ENCODE measurements around the gene SETD1B.

SETD1B gene

DNA sequence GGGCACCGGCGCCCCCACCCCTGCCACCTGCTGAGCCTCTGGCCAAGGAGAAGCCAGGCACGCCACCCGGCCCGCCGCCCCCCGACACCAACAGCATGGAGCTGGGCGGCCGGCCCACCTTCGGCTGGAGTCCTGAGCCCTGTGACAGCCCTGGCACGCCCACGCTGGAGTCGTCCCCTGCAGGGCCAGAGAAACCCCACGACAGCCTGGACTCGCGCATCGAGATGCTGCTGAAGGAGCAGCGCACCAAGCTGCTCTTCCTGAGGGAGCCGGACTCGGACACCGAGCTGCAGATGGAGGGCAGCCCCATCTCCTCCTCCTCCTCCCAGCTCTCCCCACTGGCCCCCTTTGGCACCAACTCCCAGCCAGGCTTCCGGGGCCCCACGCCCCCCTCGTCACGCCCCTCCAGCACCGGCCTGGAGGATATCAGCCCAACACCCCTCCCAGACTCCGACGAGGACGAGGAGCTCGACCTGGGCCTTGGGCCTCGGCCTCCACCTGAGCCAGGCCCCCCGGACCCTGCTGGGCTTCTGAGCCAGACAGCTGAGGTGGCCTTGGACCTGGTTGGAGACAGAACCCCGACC, 6.5 kb downstream of the SETD1B start:
- TF ChIP-seq, protein P1, sequence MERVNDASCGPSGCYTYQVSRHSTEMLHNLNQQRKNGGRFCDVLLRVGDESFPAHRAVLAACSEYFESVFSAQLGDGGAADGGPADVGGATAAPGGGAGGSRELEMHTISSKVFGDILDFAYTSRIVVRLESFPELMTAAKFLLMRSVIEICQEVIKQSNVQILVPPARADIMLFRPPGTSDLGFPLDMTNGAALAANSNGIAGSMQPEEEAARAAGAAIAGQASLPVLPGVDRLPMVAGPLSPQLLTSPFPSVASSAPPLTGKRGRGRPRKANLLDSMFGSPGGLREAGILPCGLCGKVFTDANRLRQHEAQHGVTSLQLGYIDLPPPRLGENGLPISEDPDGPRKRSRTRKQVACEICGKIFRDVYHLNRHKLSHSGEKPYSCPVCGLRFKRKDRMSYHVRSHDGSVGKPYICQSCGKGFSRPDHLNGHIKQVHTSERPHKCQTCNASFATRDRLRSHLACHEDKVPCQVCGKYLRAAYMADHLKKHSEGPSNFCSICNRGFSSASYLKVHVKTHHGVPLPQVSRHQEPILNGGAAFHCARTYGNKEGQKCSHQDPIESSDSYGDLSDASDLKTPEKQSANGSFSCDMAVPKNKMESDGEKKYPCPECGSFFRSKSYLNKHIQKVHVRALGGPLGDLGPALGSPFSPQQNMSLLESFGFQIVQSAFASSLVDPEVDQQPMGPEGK (CRISPR knock-in tag; IDR thresholded peaks at IDR 0.05; ENCODE audit: borderline replicate concordance) = no peak
- TF ChIP-seq OSR1 (CRISPR knock-in tag; IDR thresholded peaks at IDR 0.05) (no peak), SNAI2 (CRISPR knock-in tag; IDR thresholded peaks at IDR 0.05) (no peak), ARNTL (CRISPR knock-in tag; IDR thresholded peaks at IDR 0.05; ENCODE audit: borderline replicate concordance, low read depth) (no peak), RARB (CRISPR knock-in tag; IDR thresholded peaks at IDR 0.05) (no peak), TCF4 (CRISPR knock-in tag; IDR thresholded peaks at IDR 0.05; ENCODE audit: borderline replicate concordance) (no peak), CSDC2 (CRISPR knock-in tag; IDR thresholded peaks at IDR 0.05) (no peak), ZC3H10 (CRISPR knock-in tag; IDR thresholded peaks at IDR 0.05) (no peak), ESRRG (CRISPR knock-in tag; IDR thresholded peaks at IDR 0.05) (no peak), ISL1 (CRISPR knock-in tag; IDR thresholded peaks at IDR 0.05) (no peak)
- TF ChIP-seq, protein P2, sequence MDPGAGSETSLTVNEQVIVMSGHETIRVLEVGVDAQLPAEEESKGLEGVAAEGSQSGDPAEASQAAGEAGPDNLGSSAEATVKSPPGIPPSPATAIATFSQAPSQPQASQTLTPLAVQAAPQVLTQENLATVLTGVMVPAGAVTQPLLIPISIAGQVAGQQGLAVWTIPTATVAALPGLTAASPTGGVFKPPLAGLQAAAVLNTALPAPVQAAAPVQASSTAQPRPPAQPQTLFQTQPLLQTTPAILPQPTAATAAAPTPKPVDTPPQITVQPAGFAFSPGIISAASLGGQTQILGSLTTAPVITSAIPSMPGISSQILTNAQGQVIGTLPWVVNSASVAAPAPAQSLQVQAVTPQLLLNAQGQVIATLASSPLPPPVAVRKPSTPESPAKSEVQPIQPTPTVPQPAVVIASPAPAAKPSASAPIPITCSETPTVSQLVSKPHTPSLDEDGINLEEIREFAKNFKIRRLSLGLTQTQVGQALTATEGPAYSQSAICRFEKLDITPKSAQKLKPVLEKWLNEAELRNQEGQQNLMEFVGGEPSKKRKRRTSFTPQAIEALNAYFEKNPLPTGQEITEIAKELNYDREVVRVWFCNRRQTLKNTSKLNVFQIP (CRISPR knock-in tag; IDR thresholded peaks at IDR 0.05; ENCODE audit: borderline replicate concordance, low read depth) = no peak
- TF ChIP-seq, protein P3, sequence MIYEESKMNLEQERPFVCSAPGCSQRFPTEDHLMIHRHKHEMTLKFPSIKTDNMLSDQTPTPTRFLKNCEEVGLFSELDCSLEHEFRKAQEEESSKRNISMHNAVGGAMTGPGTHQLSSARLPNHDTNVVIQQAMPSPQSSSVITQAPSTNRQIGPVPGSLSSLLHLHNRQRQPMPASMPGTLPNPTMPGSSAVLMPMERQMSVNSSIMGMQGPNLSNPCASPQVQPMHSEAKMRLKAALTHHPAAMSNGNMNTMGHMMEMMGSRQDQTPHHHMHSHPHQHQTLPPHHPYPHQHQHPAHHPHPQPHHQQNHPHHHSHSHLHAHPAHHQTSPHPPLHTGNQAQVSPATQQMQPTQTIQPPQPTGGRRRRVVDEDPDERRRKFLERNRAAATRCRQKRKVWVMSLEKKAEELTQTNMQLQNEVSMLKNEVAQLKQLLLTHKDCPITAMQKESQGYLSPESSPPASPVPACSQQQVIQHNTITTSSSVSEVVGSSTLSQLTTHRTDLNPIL (CRISPR knock-in tag; IDR thresholded peaks at IDR 0.05; ENCODE audit: low read depth) = no peak
- ATAC-seq = no peak

DNA sequence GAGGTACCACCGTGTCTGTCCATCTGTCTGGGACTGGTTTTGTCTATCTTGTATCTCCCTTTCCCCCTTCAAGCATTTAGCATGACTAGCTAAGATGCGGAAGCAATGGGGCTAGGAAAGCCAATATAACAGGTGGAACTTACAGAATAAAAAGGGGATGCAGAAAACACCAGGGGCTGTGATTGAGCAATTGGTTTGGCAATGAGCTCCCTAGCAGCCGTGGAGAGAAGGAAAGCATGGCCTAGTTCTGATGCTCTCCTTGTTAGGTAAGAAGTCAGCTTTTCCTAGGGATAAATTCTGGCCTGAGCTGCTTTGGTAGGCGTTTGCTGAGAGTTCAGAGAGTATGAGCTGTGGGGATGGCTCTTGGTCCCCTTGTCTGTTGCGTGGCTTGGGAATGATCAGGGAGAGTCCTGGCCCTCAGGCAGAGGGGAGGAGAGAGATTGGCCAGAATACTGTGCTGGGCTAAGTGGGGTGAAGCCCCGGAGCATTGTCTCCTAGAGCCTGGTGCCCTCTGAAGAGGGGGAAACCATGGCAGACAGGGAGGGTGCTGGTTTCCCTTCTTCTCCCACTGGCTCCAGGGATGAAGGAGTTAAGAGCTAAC, 7.1 kb downstream of the SETD1B start:
- no peak for TF ChIP-seq ZFP3 (CRISPR knock-in tag; IDR thresholded peaks at IDR 0.05)
- no peak for ATAC-seq

DNA sequence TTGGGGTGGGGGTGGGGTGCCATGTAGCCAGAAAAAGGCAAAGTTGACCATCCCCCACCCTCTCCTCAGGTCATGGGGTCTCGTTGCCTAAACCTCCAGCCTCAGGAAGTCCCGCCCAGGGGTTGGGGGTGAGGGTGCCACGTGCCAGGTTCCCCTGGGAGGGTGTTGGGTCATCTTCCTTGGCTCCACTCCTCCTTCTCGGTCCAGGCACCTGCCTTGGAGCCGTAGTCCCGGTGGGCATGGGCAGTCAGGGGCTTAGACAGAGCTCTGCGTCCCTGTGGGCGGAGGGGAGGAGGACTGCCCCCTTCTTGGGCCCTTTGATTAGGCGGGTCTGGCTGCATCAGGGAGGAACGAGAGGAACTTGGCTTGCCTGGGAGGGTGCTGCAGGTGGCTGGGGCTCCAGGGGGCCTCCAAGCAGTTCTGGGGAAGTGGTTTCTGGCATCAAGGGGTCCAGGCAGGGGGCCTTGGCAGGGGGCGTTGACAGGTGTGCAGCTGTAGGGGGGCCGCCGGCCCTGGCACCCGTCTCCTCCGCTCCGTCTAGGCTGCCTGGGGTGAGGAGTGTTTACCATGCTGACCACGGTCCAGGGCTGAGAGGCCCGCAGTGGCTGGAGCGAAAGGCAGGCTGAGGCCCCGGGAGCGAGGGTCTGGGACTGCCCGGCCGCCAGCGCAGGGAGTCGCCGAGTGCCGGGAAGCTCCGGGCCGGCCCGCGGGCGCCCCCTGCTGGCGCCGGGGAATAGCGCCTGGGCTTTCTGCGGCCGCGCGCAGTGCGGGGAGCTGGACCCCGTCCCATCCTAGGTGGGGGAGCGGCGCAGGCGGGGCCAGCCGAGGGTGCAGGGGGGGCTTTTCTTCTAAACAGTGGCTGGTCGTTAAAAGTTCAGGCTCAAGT, 7.9 kb downstream of the SETD1B start:
- peak; percentile 92 for ATAC-seq

DNA sequence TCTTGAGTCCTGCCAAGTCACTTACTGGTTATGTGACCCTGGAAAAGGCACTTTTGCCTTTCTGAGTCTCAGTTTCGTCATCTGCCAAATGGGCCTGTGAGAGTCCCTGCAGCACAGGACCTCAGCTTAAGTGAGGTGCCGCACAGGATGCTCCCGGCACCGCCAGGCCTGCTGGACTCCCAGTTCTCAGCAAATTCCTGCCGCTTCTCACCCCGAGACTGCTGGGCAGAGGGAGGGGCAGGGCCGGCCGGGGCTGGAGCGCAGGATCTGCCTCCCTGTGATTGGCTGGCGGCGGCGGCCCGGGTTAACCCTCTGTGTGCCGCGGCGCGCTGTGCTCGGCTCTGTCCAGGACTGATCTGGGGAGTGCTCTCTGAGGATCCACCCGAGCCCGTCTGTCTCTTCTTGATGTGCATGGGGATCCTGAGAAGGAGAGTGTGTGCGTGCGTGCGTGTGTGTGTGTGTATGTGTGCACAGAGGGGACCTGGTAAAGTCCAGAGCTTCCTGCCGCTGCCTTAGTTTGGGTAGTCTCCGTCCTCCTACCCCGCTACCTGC, 8.6 kb downstream of the SETD1B start:
- peak; percentile 86 for ATAC-seq
- TF ChIP-seq OSR1 (CRISPR knock-in tag; IDR thresholded peaks at IDR 0.05) = no peak
- TF ChIP-seq ZNF8 (CRISPR knock-in tag; IDR thresholded peaks at IDR 0.05) = no peak
- TF ChIP-seq, protein P1 (CRISPR knock-in tag; IDR thresholded peaks at IDR 0.05; ENCODE audit: borderline replicate concordance) = no peak
- TF ChIP-seq, protein P4, sequence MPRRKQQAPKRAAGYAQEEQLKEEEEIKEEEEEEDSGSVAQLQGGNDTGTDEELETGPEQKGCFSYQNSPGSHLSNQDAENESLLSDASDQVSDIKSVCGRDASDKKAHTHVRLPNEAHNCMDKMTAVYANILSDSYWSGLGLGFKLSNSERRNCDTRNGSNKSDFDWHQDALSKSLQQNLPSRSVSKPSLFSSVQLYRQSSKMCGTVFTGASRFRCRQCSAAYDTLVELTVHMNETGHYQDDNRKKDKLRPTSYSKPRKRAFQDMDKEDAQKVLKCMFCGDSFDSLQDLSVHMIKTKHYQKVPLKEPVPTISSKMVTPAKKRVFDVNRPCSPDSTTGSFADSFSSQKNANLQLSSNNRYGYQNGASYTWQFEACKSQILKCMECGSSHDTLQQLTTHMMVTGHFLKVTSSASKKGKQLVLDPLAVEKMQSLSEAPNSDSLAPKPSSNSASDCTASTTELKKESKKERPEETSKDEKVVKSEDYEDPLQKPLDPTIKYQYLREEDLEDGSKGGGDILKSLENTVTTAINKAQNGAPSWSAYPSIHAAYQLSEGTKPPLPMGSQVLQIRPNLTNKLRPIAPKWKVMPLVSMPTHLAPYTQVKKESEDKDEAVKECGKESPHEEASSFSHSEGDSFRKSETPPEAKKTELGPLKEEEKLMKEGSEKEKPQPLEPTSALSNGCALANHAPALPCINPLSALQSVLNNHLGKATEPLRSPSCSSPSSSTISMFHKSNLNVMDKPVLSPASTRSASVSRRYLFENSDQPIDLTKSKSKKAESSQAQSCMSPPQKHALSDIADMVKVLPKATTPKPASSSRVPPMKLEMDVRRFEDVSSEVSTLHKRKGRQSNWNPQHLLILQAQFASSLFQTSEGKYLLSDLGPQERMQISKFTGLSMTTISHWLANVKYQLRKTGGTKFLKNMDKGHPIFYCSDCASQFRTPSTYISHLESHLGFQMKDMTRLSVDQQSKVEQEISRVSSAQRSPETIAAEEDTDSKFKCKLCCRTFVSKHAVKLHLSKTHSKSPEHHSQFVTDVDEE (CRISPR knock-in tag; IDR thresholded peaks at IDR 0.05) = peak; percentile 44; the same call in 1 of the 2 replicates
- TF ChIP-seq, protein P2 (CRISPR knock-in tag; IDR thresholded peaks at IDR 0.05; ENCODE audit: borderline replicate concordance, low read depth) = peak; percentile 49; the same call in 1 of the 2 replicates
- TF ChIP-seq ZNF565 (CRISPR knock-in tag; conservative IDR thresholded peaks at IDR 0.05; ENCODE audit: low read depth) = no peak

More for the DNA sequence above, 7.9 kb downstream of the SETD1B start:
- no peak for TF ChIP-seq RARB (CRISPR knock-in tag; IDR thresholded peaks at IDR 0.05)
- no peak for TF ChIP-seq PPARA (CRISPR knock-in tag; IDR thresholded peaks at IDR 0.05; ENCODE audit: borderline replicate concordance)
- no peak for TF ChIP-seq ZFP30 (CRISPR knock-in tag; IDR thresholded peaks at IDR 0.05)
- no peak for TF ChIP-seq ZC3H10 (CRISPR knock-in tag; IDR thresholded peaks at IDR 0.05)
- no peak for TF ChIP-seq ZNF565 (CRISPR knock-in tag; conservative IDR thresholded peaks at IDR 0.05; ENCODE audit: low read depth)
- TF ChIP-seq SNAI2 (CRISPR knock-in tag; IDR thresholded peaks at IDR 0.05) = no peak
- TF ChIP-seq ZFP3 (CRISPR knock-in tag; IDR thresholded peaks at IDR 0.05) = no peak
- no peak for TF ChIP-seq ZNF70 (CRISPR knock-in tag; IDR thresholded peaks at IDR 0.05)
- TF ChIP-seq, protein P5, sequence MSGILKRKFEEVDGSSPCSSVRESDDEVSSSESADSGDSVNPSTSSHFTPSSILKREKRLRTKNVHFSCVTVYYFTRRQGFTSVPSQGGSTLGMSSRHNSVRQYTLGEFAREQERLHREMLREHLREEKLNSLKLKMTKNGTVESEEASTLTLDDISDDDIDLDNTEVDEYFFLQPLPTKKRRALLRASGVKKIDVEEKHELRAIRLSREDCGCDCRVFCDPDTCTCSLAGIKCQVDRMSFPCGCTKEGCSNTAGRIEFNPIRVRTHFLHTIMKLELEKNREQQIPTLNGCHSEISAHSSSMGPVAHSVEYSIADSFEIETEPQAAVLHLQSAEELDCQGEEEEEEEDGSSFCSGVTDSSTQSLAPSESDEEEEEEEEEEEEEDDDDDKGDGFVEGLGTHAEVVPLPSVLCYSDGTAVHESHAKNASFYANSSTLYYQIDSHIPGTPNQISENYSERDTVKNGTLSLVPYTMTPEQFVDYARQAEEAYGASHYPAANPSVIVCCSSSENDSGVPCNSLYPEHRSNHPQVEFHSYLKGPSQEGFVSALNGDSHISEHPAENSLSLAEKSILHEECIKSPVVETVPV (CRISPR knock-in tag; IDR thresholded peaks at IDR 0.05) = no peak
- no peak for TF ChIP-seq ESRRG (CRISPR knock-in tag; IDR thresholded peaks at IDR 0.05)
- no peak for TF ChIP-seq TOX (CRISPR knock-in tag; IDR thresholded peaks at IDR 0.05; ENCODE audit: borderline replicate concordance)
